Measurements from ENCODE around the gene TRAPPC12. TPM values are rescaled to one million over a fixed set of nuclear protein-coding genes. Genes with fewer than 3 reads are reported as not detected.
"Not testable (repeated sequence)": the region's sequence is repeated elsewhere in the genome, so short reads cannot be mapped to it uniquely, and the experiment has no call there.

Gene TRAPPC12
- polyA plus RNA-seq, 1 donor from 2014 or later, result 76.2 TPM

DNA sequence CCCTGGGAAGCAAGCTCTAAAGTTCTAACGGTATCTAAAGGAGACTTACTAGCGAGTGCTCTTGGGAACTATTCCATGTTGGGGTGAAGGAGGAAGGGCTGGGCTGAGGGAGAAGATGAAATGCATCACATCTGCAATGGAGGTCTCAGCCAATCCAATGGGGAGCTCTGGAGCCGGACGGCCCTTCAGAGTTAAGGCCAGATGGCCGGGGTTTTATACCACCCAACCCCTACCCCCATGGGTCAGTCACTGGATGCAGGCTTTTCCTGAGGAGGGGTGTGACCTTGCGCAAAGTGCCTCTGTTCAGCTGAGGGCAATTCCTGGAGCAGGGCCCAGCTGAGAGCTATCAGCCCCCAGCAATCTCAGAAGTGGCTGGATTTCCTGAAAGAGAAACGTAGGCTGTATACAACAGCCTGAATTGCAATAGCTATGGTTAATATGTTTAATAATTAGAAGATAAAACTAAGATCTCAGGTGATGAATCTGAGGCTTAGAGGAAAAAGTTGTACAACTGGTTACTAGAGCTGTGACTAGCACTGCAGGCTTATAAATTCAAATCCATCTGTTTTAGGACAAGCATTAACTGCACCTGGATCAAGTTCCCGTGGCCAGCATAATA is 23.4 kb upstream of the TRAPPC12 start:
- H3K9me2 ChIP-seq (ENCODE audit: insufficient read depth, low read length), result no peaks in the 10 kb centered on the region
- H3F3A ChIP-seq (ENCODE audit: insufficient read depth, low read length, poor library complexity, severe bottlenecking), result no peaks in the 10 kb centered on the region
- no peaks in the 10 kb centered on the region for H3K27me3 ChIP-seq (ENCODE audit: insufficient read depth, low read depth, low read length)
- H3K4me3 ChIP-seq (ENCODE audit: low read length), result no peak overlapping the region
- no peaks in the 10 kb centered on the region for H3K79me2 ChIP-seq (replicated peaks; ENCODE audit: insufficient read depth, low read length)
- no peaks in the 10 kb centered on the region for H3K9me3 ChIP-seq (ENCODE audit: low read length)
- H3K27ac ChIP-seq (ENCODE audit: low read length), result no peak overlapping the region
- no peak overlapping the region for H3K9ac ChIP-seq (ENCODE audit: low read length)
- H3K36me3 ChIP-seq (ENCODE audit: insufficient read depth, low read length), result no peaks in the 10 kb centered on the region
- H2AFZ ChIP-seq (ENCODE audit: low read depth, low read length), result no peak overlapping the region
- TF ChIP-seq TAF1 (IDR thresholded peaks at IDR 0.05; ENCODE audit: low read depth), result no peak
- TF ChIP-seq EP300 (conservative IDR thresholded peaks at IDR 0.05; ENCODE audit: poor library complexity, severe bottlenecking), result no peak
- TF ChIP-seq SMC3 (conservative IDR thresholded peaks at IDR 0.05; ENCODE audit: poor library complexity), result no peak
- no peak for TF ChIP-seq POLR2AphosphoS5 (IDR thresholded peaks at IDR 0.05)
- no peak for TF ChIP-seq MXI1 (conservative IDR thresholded peaks at IDR 0.05; ENCODE audit: poor library complexity, severe bottlenecking)
- TF ChIP-seq, protein P1, sequence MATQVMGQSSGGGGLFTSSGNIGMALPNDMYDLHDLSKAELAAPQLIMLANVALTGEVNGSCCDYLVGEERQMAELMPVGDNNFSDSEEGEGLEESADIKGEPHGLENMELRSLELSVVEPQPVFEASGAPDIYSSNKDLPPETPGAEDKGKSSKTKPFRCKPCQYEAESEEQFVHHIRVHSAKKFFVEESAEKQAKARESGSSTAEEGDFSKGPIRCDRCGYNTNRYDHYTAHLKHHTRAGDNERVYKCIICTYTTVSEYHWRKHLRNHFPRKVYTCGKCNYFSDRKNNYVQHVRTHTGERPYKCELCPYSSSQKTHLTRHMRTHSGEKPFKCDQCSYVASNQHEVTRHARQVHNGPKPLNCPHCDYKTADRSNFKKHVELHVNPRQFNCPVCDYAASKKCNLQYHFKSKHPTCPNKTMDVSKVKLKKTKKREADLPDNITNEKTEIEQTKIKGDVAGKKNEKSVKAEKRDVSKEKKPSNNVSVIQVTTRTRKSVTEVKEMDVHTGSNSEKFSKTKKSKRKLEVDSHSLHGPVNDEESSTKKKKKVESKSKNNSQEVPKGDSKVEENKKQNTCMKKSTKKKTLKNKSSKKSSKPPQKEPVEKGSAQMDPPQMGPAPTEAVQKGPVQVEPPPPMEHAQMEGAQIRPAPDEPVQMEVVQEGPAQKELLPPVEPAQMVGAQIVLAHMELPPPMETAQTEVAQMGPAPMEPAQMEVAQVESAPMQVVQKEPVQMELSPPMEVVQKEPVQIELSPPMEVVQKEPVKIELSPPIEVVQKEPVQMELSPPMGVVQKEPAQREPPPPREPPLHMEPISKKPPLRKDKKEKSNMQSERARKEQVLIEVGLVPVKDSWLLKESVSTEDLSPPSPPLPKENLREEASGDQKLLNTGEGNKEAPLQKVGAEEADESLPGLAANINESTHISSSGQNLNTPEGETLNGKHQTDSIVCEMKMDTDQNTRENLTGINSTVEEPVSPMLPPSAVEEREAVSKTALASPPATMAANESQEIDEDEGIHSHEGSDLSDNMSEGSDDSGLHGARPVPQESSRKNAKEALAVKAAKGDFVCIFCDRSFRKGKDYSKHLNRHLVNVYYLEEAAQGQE (IDR thresholded peaks at IDR 0.05; ENCODE audit: borderline replicate concordance), result no peak
- no peak for TF ChIP-seq EZH2 (IDR thresholded peaks at IDR 0.05; ENCODE audit: borderline replicate concordance, insufficient read depth, low read length, poor library complexity, severe bottlenecking)
- no peak for TF ChIP-seq RAD21 (conservative IDR thresholded peaks at IDR 0.05)
- no peak for TF ChIP-seq CTCF (IDR thresholded peaks at IDR 0.05; ENCODE audit: poor library complexity, severe bottlenecking)
- H3K4me2 ChIP-seq (ENCODE audit: low read length), result no peak overlapping the region
- H4K20me1 ChIP-seq (ENCODE audit: insufficient read depth), result no peaks in the 10 kb centered on the region

- Histone ChIP-seq H4K20me1 (ENCODE audit: insufficient read depth) (no peaks in the 10 kb centered on the region), H2AFZ (ENCODE audit: low read depth, low read length) (no peak overlapping the region), H3K4me3 (ENCODE audit: low read length) (no peak overlapping the region), H3K79me2 (replicated peaks; ENCODE audit: insufficient read depth, low read length) (no peaks in the 10 kb centered on the region), H3K27me3 (ENCODE audit: insufficient read depth, low read depth, low read length) (no peaks in the 10 kb centered on the region), H3K9me3 (ENCODE audit: low read length) (no peaks in the 10 kb centered on the region), H3K36me3 (ENCODE audit: insufficient read depth, low read length) (no peaks in the 10 kb centered on the region), H3K9ac (ENCODE audit: low read length) (no peak overlapping the region), H3K27ac (ENCODE audit: low read length) (no peak overlapping the region), H3F3A (ENCODE audit: insufficient read depth, low read length, poor library complexity, severe bottlenecking) (no peaks in the 10 kb centered on the region), H3K9me2 (ENCODE audit: insufficient read depth, low read length) (no peaks in the 10 kb centered on the region), H3K4me2 (ENCODE audit: low read length) (no peak overlapping the region)
- TF ChIP-seq, protein P1 (IDR thresholded peaks at IDR 0.05; ENCODE audit: borderline replicate concordance), result no peak
Observed at GRCh38 chr2:3356799-3357198, 22.7 kb upstream of the TRAPPC12 start.

- H3K27me3 ChIP-seq (ENCODE audit: insufficient read depth, low read depth, low read length); H3K36me3 ChIP-seq (ENCODE audit: insufficient read depth, low read length); H3K9me3 ChIP-seq (ENCODE audit: low read length); H3K9ac ChIP-seq (ENCODE audit: low read length); H3K27ac ChIP-seq (ENCODE audit: low read length); H4K20me1 ChIP-seq (ENCODE audit: insufficient read depth); H3K4me3 ChIP-seq (ENCODE audit: low read length); H3K79me2 ChIP-seq (replicated peaks; ENCODE audit: insufficient read depth, low read length); H2AFZ ChIP-seq (ENCODE audit: low read depth, low read length); H3K4me2 ChIP-seq (ENCODE audit: low read length); H3F3A ChIP-seq (ENCODE audit: insufficient read depth, low read length, poor library complexity, severe bottlenecking); H3K9me2 ChIP-seq (ENCODE audit: insufficient read depth, low read length): not testable (repeated sequence)
Observed at GRCh38 chr2:3357446-3357845, 22.0 kb upstream of the TRAPPC12 start.
